ENCODE data around the gene NTRK2.

GRCh38 chr9:84738353-84738752 lies 68.8 kb downstream of the NTRK2 start:
- TF ChIP-seq CTCF (IDR thresholded peaks at IDR 0.05) = no peak
- no peak for TF ChIP-seq POLR2A (IDR thresholded peaks at IDR 0.05)
- TF ChIP-seq POLR2AphosphoS5 (IDR thresholded peaks at IDR 0.05; ENCODE audit: insufficient read depth in 1 of 2, low read depth in 1 of 2) = no peak

Measured in vagina (tissue), 2 donors.